ENCODE data around the gene KRTAP10-1.

DNA sequence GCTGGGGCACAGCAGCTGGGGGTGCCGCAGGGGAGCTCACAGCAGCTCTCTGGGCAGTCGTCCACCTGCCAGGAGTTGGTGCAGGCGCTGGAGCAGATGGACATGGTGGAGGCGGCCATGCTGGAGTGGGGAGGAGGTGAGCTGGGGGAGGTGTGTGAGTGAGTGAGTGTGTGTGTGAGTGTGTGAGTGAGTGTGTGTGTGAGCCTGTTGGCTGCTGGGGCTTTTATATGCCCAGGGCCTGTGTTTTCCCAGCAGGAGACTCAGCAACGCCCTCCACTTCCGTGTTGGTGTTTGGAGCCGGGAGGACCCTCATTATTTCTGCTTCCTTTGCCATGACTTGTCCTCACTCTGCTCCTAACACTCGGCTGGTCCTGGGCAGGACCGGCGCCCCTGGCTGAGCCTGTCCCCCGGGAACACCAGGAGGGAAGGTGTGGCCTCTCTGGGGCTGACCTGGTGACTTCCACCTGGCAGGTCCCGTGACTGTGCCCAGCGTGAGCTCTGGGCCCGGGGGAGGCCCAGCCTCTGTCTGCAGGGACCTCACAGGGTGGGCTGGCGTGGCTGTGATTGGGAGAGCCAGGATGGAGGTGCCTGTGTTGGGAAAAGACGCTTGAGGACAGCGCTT lies 11.5 kb upstream of the KRTAP10-1 start, which contains the start of gene KRTAP10-2:
- TF ChIP-seq, protein P1, sequence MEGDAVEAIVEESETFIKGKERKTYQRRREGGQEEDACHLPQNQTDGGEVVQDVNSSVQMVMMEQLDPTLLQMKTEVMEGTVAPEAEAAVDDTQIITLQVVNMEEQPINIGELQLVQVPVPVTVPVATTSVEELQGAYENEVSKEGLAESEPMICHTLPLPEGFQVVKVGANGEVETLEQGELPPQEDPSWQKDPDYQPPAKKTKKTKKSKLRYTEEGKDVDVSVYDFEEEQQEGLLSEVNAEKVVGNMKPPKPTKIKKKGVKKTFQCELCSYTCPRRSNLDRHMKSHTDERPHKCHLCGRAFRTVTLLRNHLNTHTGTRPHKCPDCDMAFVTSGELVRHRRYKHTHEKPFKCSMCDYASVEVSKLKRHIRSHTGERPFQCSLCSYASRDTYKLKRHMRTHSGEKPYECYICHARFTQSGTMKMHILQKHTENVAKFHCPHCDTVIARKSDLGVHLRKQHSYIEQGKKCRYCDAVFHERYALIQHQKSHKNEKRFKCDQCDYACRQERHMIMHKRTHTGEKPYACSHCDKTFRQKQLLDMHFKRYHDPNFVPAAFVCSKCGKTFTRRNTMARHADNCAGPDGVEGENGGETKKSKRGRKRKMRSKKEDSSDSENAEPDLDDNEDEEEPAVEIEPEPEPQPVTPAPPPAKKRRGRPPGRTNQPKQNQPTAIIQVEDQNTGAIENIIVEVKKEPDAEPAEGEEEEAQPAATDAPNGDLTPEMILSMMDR (IDR thresholded peaks at IDR 0.05; ENCODE audit: insufficient read depth, low read length, poor library complexity, severe bottlenecking), result no peak
- no peak for TF ChIP-seq EZH2phosphoT487 (conservative IDR thresholded peaks at IDR 0.05; ENCODE audit: low read length)

Data from SU-DHL-6 (cell line).